Measurements from ENCODE around the gene OVCA2.
A peak's percentile ranks its signal among the peaks of the same experiment; 100 is the strongest.

Gene OVCA2

DNA sequence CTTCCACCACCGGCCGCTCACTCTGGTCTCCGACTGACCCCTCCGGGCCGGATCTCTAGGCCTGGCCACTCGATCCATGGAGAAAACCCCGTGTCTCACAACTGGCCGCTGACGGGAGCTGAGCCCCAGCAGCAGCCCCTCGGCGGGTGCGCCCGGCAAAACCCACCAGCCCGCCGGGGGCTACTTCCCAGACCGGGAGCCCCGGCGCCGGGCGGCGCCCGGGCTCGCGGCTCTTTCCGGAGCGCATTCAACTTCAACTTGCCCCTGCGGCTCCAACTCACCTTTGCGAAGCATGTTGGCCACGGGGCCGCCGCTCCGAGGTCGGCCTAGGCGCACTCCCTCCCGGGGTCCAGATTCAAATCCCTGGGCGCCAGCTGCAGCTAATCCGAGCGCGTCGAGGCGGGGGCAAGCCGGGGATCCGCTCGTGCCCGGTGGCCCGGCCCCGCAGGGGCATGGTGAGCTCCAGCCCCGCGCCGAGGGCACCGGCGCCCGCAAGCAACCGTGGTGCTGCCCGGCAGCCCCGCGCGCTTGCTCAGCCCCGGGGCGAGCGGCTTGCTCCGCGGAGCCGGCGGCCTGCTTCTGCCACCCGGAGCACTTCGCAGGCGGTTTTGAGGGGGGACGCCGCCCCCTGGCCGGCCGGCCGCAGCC, 17.1 kb upstream of the OVCA2 start:
- no peak overlapping the region for H3K27ac ChIP-seq (ENCODE audit: insufficient read depth, low read depth, low read length, poor library complexity, severe bottlenecking)
- peaks cover 21% of the 10 kb centered on the region for H3K4me1 ChIP-seq (ENCODE audit: control insufficient read depth, insufficient read depth, low read length)
- no peaks in the 10 kb centered on the region for H3K9me3 ChIP-seq (ENCODE audit: control insufficient read depth, low read length)
- peak overlapping the region; percentile 58 for H3K4me3 ChIP-seq (ENCODE audit: insufficient read depth, low read depth, low read length)
- H3K36me3 ChIP-seq (ENCODE audit: control insufficient read depth, insufficient read depth, low read length) = no peaks in the 10 kb centered on the region
- H3K27me3 ChIP-seq (ENCODE audit: control insufficient read depth, insufficient read depth, low read length, poor library complexity, severe bottlenecking) = peaks cover 80% of the 10 kb centered on the region
- WGBS, 2 experiments = 1% methylated on average over 73 of the region's 73 CpGs

DNA sequence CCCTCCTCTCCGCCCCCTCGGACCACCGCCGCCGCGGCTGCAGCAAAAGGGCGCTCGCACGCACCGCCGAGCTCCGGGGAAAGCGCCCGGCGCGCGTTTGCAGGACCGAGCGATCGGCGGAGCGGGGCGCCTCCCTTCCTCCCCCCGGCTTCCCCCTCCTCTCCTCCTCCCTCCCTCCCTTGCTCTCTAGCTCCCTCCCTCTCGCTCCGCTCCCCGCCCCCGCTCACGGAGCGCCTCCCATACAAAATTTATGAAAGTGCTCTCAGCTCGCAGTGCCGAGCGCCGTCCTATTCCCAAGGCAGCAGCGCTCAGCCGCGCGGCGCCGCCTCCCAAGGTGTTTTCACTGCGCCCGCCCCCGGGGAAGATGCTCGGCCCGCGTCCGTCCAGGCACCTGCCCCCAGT, 16.6 kb upstream of the OVCA2 start, which contains the start of gene RTN4RL1:
TSS of gene RTN4RL1 (minus strand) at position 115 of the 402 bp plus-strand sequence. CDS start 469 bp downstream, outside the sequence.
- H3K27me3 ChIP-seq (ENCODE audit: control insufficient read depth, insufficient read depth, low read length, poor library complexity, severe bottlenecking) = peaks cover 74% of the 10 kb centered on the region
- WGBS, 2 experiments = 0% methylated on average over 47 of the region's 47 CpGs
- peak within 1 kb of the TSS; percentile 58 for H3K4me3 ChIP-seq (ENCODE audit: insufficient read depth, low read depth, low read length)
- H3K9me3 ChIP-seq (ENCODE audit: control insufficient read depth, low read length) = no peaks in the 10 kb centered on the region
- no peak within 1 kb of the TSS for H3K27ac ChIP-seq (ENCODE audit: insufficient read depth, low read depth, low read length, poor library complexity, severe bottlenecking)
- no peaks in the 10 kb centered on the region for H3K36me3 ChIP-seq (ENCODE audit: control insufficient read depth, insufficient read depth, low read length)
- H3K4me1 ChIP-seq (ENCODE audit: control insufficient read depth, insufficient read depth, low read length) = peaks cover 21% of the 10 kb centered on the region

DNA sequence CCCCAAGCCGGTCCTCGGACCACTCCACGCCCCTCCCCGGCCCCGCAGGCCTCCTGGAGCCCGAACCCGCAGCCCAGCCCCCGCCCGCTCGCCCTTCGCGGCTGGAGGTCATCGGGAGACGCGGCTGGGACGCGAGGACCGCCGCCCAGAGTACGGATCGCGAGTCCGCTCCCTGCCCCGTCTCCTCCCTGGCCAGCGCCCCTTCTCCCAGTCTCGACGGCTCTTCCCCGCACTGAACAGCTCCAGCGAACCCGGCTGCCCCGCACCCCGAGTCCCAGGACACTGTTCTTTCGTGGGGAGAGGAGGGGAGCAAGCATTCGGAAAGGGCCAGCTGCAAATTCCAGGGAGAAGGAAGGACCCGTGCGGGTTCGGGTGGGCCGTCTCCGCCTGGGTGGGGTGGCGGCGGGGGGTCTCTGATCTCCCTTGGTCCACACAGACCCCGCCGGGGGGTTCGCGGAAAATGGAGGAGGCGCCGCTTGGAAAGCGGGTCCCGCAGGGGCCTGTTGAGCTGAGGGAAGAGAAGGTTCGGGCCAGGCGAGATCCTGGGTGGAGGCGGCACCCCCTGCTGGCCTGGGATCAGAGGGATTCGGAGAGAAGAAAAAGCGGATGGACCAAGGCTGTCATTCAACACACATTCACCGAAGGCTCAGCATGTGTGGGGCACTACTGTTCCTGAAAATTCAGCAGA, 16.1 kb upstream of the OVCA2 start:
- Histone ChIP-seq H3K36me3 (ENCODE audit: control insufficient read depth, insufficient read depth, low read length) (no peaks in the 10 kb centered on the region), H3K4me1 (ENCODE audit: control insufficient read depth, insufficient read depth, low read length) (peaks cover 23% of the 10 kb centered on the region), H3K27me3 (ENCODE audit: control insufficient read depth, insufficient read depth, low read length, poor library complexity, severe bottlenecking) (peaks cover 71% of the 10 kb centered on the region), H3K27ac (ENCODE audit: insufficient read depth, low read depth, low read length, poor library complexity, severe bottlenecking) (no peak overlapping the region), H3K9me3 (ENCODE audit: control insufficient read depth, low read length) (no peaks in the 10 kb centered on the region), H3K4me3 (ENCODE audit: insufficient read depth, low read depth, low read length) (peak overlapping the region; percentile 58)
- WGBS, 2 experiments = 2% methylated on average over 55 of the region's 55 CpGs

DNA sequence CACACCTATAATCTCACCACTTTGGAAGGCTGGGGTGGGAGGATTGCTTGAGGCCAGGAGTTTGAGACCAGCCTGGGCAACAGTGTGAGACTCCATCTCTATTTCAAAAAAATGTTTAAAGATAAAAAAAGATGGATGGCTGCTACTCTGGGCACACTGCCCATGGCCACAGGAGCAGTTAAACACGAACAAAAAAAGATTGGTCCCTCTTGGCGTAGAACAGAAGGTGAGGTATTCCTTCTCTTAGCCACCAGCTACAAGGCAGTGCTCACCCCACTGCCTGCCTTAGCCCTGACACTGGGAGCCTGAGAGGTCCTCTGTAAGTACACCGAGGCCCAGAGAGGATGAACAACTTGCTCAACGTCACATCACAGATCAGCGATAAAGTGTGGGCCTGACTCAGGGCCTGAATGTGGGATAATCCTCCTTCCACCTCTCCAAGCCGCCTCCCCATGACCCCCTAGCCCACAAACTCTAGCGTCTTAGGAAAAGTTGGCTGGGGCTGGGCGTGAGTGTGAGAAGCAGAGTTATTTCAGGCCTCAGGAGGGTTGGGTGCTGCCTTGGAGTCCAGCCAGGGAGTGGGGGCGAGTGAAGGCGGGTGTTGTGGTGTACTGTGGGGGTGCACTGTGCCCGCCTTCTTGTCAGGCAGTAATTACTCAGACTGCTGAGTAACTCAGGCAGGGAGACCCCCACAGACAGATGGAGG, 14.1 kb upstream of the OVCA2 start:
- Histone ChIP-seq H3K4me1 (ENCODE audit: control insufficient read depth, insufficient read depth, low read length) (peaks cover 22% of the 10 kb centered on the region), H3K4me3 (ENCODE audit: insufficient read depth, low read depth, low read length) (no peak overlapping the region), H3K27ac (ENCODE audit: insufficient read depth, low read depth, low read length, poor library complexity, severe bottlenecking) (no peak overlapping the region), H3K27me3 (ENCODE audit: control insufficient read depth, insufficient read depth, low read length, poor library complexity, severe bottlenecking) (peaks cover 67% of the 10 kb centered on the region), H3K36me3 (ENCODE audit: control insufficient read depth, insufficient read depth, low read length) (no peaks in the 10 kb centered on the region), H3K9me3 (ENCODE audit: control insufficient read depth, low read length) (no peaks in the 10 kb centered on the region)
- 89 to 90% methylated on average over 11 of the region's 11 CpGs for WGBS, 2 experiments

DNA sequence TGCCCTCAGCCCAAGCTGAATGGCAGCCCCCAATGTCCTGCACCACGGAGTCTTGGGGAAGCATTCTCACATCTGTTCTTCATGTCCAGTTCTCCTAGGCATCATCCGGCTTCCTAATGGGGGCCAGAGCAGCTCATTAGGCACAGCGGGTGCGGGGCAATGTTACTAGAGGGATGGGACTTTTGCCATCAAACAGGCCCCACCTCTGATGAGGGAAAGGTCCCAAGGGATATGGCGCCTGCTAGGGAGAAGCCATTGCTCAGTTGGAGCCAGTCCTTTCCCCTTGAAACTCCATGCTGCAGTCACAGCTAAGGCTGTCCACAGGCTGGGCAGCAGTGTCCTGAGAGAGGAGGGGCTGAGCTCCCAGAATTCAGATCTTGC, 13.6 kb upstream of the OVCA2 start:
- H3K4me3 ChIP-seq (ENCODE audit: insufficient read depth, low read depth, low read length) = no peak overlapping the region
- H3K27me3 ChIP-seq (ENCODE audit: control insufficient read depth, insufficient read depth, low read length, poor library complexity, severe bottlenecking) = peaks cover 63% of the 10 kb centered on the region
- WGBS, 2 experiments = 82 to 91% methylated on average over 5 of the region's 5 CpGs
- H3K27ac ChIP-seq (ENCODE audit: insufficient read depth, low read depth, low read length, poor library complexity, severe bottlenecking) = no peak overlapping the region
- H3K36me3 ChIP-seq (ENCODE audit: control insufficient read depth, insufficient read depth, low read length) = no peaks in the 10 kb centered on the region
- peaks cover 17% of the 10 kb centered on the region for H3K4me1 ChIP-seq (ENCODE audit: control insufficient read depth, insufficient read depth, low read length)
- H3K9me3 ChIP-seq (ENCODE audit: control insufficient read depth, low read length) = no peaks in the 10 kb centered on the region

DNA sequence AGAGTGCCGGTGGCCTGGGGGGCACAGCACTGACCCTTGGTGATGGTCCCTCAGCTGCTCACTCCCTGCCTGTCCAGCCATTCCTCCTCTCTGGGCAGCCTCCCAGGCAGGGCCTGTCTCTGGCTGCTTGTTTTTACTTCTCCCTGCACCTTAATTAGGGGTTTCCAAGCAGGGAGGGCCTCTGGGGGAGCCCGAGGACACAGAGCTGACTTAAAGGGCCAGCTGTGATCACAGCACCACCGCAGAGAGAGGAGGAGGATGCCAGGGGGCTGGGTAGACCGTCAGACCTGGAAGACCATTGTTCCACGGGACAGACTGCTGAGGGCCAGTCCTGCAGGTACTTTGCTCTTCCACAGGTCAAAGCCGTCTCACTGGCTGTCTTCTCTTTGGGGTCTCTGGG, 13.1 kb upstream of the OVCA2 start:
- H3K4me3 ChIP-seq (ENCODE audit: insufficient read depth, low read depth, low read length) = no peak overlapping the region
- H3K9me3 ChIP-seq (ENCODE audit: control insufficient read depth, low read length) = no peaks in the 10 kb centered on the region
- 47 to 49% methylated on average over 6 of the region's 6 CpGs for WGBS, 2 experiments
- H3K4me1 ChIP-seq (ENCODE audit: control insufficient read depth, insufficient read depth, low read length) = peaks cover 21% of the 10 kb centered on the region
- no peaks in the 10 kb centered on the region for H3K36me3 ChIP-seq (ENCODE audit: control insufficient read depth, insufficient read depth, low read length)
- peaks cover 59% of the 10 kb centered on the region for H3K27me3 ChIP-seq (ENCODE audit: control insufficient read depth, insufficient read depth, low read length, poor library complexity, severe bottlenecking)
- H3K27ac ChIP-seq (ENCODE audit: insufficient read depth, low read depth, low read length, poor library complexity, severe bottlenecking) = no peak overlapping the region

DNA sequence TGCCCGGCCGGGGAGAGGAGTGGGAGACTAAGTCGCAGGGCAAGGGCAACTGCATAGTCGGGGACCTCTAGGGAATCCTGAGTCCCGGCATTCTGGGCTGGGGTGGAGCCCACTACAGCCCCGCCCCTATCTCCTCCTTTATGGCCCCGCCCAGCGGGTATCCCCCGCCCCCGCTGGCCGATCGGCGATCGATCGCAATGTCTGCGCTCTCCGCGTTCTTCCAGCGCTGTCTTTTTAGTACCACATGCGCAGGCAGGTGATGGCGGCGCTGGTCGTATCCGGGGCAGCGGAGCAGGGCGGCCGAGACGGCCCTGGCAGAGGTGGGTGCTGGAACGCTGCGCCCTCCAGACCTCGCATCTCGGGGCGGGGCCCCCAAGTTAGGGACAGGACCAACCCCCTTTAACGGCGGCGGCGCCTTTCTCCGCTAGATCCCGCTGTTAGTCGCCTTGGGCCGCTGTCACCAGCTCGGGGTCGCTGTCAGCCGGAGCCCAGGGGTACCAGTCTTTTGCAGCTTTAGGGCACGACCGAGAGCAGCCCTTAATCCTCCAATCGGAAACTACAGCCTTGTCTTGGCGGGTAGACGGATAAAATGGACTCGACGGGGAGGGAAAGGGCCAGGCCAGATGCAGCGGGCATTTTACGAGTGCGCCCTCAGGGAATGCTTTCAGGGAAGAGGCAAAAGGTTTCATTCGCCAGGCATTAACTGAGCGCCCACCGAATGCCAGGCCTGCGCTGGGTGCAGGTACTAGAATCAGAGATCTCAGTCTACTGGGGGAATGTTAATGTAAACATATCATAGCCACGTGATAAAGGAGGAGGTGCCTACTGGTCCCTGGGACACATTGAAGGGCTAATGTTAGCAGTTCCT, 11.7 kb upstream of the OVCA2 start, which contains the start of gene DPH1:
TSS of gene DPH1 (plus strand) at position 243 of the 868 bp plus-strand sequence. CDS start at position 260, 17 bp downstream.
- H3K27me3 ChIP-seq (ENCODE audit: control insufficient read depth, insufficient read depth, low read length, poor library complexity, severe bottlenecking) = peaks cover 45% of the 10 kb centered on the region
- peaks cover 28% of the 10 kb centered on the region for H3K4me1 ChIP-seq (ENCODE audit: control insufficient read depth, insufficient read depth, low read length)
- H3K9me3 ChIP-seq (ENCODE audit: control insufficient read depth, low read length) = no peaks in the 10 kb centered on the region
- no peak within 1 kb of the TSS for H3K27ac ChIP-seq (ENCODE audit: insufficient read depth, low read depth, low read length, poor library complexity, severe bottlenecking)
- H3K36me3 ChIP-seq (ENCODE audit: control insufficient read depth, insufficient read depth, low read length) = no peaks in the 10 kb centered on the region
- WGBS, 2 experiments = 2% methylated on average over 59 of the region's 59 CpGs
- peak within 1 kb of the TSS; percentile 95 for H3K4me3 ChIP-seq (ENCODE audit: insufficient read depth, low read depth, low read length)

DNA sequence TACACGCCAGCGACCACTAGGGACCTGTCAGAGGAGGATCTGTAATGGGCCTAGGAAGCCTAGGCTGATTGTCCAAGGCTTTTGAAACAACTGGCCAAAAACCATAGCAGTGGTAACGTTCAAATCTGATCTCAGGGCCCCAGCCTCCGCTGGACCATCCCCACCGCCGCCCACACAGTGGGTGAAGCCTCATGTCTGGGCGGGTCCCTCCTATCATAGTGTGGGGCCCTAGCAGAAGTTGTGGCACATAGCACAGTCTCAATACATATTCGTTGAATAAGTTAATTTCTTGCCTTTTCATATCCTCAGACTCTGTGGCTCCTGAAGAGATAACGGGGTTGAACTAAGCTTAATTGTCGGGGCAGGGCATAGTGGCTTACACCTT, 11.1 kb upstream of the OVCA2 start:
- WGBS, 2 experiments = 35 to 36% methylated on average over 10 of the region's 10 CpGs
- H3K27me3 ChIP-seq (ENCODE audit: control insufficient read depth, insufficient read depth, low read length, poor library complexity, severe bottlenecking) = peaks cover 39% of the 10 kb centered on the region
- peak overlapping the region; percentile 95 for H3K4me3 ChIP-seq (ENCODE audit: insufficient read depth, low read depth, low read length)

DNA sequence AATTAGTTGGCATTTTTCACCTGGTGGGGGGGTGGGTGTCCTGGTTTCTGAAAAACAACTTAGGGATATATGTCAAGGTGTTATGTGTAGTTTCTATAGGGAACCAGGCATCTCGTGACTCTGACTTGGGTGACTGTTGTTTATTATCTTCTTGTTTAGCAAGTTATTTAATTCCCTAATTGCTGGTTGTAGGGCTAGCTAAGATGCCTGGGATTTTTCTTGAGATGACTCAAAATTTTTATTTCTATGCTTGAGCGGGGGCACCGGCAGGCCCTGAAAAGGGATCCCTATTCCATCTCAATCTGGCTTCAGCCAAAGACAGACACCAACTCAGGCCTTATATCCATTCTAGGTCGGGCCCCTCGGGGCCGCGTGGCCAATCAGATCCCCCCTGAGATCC, 8.7 kb upstream of the OVCA2 start:
- WGBS, 2 experiments = 92 to 93% methylated on average over 7 of the region's 7 CpGs
- no peaks in the 10 kb centered on the region for H3K9me3 ChIP-seq (ENCODE audit: control insufficient read depth, low read length)
- H3K4me3 ChIP-seq (ENCODE audit: insufficient read depth, low read depth, low read length) = no peak overlapping the region
- no peaks in the 10 kb centered on the region for H3K36me3 ChIP-seq (ENCODE audit: control insufficient read depth, insufficient read depth, low read length)
- H3K4me1 ChIP-seq (ENCODE audit: control insufficient read depth, insufficient read depth, low read length) = peaks cover 28% of the 10 kb centered on the region
- peaks cover 15% of the 10 kb centered on the region for H3K27me3 ChIP-seq (ENCODE audit: control insufficient read depth, insufficient read depth, low read length, poor library complexity, severe bottlenecking)
- H3K27ac ChIP-seq (ENCODE audit: insufficient read depth, low read depth, low read length, poor library complexity, severe bottlenecking) = no peak overlapping the region

More for the DNA sequence above, 11.1 kb upstream of the OVCA2 start:
- H3K36me3 ChIP-seq (ENCODE audit: control insufficient read depth, insufficient read depth, low read length) = no peaks in the 10 kb centered on the region
- no peaks in the 10 kb centered on the region for H3K9me3 ChIP-seq (ENCODE audit: control insufficient read depth, low read length)
- H3K4me1 ChIP-seq (ENCODE audit: control insufficient read depth, insufficient read depth, low read length) = peaks cover 29% of the 10 kb centered on the region
- no peak overlapping the region for H3K27ac ChIP-seq (ENCODE audit: insufficient read depth, low read depth, low read length, poor library complexity, severe bottlenecking)

All from ectodermal cell (in vitro differentiated cells).